ENCODE measurements around the gene FAM98A.

The FAM98A gene

GRCh38 chr2:33598561-33599174, 431 bp downstream of the FAM98A start:
- peak in 1 of 3 donors; percentile 14 for DNase-seq (ENCODE audit: low read depth in 3 of 3, low spot score in 1 of 3)

DNA sequence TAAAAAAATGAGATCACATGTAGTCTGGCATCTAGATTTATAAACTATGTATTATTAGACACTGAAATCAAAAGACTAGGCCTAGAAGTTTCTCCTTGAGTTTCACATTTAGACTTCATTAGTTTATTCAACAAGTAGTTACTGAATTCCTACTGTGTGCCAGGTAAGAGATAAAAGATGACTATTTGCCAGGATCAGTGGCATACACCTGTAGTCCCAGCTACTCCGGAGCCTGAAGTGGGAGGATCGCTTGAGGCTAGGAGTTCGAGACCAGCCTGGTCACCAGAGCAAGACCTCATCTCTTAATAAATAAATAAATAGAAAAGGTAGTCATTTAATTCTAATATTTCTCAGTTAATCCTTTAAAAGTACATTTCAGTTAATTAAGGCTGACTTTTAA, 2.1 kb downstream of the FAM98A start:
- no peak for DNase-seq (ENCODE audit: low read depth in 3 of 3, low spot score in 1 of 3)

DNA sequence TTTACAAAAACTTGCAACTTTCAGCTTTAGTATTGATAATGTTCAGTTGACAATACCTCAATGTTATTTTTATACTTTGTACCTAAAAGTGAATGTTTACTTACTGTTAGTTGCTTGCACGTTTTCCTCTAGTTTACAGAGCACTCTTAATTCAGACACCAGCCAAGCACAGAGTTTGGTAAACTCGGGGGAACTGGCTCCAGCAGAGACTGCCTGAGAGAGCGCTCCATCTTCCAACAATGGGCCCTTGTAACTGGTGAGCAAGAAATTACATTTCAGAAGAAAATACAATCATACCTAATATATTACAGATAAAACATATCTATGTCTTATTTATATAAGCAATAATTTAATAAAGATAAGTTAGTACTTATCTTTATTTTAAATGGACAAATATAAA, 3.7 kb downstream of the FAM98A start:
- no peak for DNase-seq (ENCODE audit: low read depth in 3 of 3, low spot score in 1 of 3)

- DNase-seq (ENCODE audit: low read depth in 3 of 3, low spot score in 1 of 3), result no peak
Observed at GRCh38 chr2:33589444-33589843, 9.7 kb downstream of the FAM98A start.

DNA sequence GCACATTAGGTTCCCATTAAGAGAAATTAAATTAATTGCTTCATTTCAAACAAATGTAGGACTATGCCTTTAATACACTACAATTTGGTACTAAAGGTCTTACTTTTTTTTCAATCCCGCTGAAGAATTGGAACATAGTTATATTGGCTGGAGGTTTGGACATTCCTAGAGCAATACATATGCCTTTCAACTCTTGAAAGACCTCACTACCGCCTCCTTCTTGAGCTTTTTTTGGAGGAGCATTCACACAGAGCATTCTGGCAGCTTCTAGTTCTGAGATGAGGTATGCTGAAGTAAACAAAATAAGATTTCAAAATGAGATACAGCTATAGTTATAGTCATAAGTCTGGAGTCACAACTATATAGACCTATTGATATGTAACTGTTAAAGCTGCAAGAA, 10.9 kb downstream of the FAM98A start:
- no peak for DNase-seq (ENCODE audit: low read depth in 3 of 3, low spot score in 1 of 3)

GRCh38 chr2:33586766-33587165, 12.3 kb downstream of the FAM98A start:
- DNase-seq (ENCODE audit: low read depth in 3 of 3, low spot score in 1 of 3), result no peak

DNA sequence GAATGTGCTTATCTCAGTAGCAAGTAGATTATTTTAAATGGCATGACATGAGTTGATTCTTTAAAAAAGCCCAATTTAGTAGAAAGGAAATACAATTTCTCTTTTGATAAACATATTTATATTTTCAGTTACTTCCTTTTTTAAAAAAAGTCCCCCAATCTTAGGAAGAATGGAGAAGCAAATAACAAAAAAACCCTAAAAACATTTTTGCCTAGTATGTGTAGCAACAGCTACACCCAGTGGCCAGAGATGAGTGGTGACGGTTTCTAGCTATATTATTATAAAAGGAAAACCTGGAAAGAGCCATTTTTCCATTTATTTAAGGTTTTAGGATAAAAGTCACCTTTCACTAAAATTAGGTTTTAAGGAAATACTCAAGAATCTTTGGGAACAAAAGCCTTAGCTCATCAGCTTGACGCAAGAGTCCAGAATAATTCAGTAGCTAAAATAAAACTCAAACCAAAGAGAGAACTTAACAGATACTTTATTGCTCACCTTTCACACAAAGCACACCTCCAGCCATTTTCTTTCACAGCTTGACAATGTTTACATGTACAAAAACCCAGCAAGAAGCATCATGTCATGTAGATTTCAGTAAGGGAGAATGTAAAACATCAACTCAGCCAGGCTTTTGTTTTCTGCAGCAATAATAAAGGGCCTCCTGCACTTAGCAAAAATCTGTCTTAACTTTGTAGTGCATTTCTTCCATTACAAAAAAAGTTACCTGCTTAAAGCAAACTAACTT, 15.7 kb downstream of the FAM98A start:
- no peak for DNase-seq (ENCODE audit: low read depth in 3 of 3, low spot score in 1 of 3)

DNA sequence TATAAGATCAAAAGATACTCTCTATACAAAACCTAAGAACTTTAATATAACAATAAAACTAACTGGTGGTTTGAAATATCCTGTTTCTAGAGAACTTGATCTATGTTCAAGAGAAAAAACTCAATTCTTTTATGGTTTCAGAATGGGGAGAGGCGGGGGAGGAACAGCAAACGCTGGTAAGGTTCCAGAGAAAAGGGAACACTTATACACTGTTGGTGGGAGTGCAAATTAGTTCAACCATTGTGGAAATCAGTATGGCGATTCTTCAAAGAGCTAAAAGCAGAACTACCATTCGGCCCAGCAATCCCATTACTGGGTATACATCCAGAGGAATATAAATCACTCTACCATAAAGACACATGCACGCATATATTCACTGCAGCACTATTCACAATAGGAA, 17.2 kb downstream of the FAM98A start:
- no peak for DNase-seq (ENCODE audit: low read depth in 3 of 3, low spot score in 1 of 3)

DNA sequence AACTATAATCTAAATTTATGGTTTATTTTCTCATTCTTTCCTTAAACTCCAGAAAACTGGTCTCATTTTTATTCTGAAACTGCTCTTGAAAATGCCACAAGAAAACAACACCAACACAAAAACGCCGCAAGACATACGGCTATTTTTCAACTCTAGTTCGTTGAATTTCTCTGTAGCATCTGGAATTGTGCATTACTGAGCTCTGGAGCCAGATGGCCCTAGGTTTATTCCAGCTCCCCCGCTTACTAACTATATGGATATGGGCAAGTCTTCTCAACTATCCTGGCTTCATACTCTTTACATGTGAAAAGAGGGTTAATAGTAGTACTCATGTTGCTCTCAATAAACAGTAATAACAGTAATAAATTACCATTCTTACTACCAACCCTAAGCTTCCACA, 19.9 kb downstream of the FAM98A start:
- DNase-seq (ENCODE audit: low read depth in 3 of 3, low spot score in 1 of 3), result no peak

DNA sequence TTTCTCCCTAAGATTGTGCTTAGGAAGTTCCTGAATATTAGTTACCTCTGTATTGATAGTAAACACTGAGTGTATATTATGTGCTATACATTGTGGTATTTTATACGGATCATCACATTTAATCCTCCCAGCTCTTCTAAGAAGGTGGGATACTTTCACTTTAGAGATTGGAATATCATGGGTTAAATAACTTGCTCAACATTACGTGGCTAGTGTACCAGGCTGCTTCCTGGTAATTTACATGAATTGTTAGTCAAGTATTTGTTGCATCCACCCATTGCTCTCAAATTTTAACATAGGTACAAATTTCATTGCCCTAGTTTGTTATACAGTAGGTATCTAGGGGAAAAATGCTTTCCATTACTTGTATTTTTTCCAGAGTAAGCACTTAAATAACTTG, 21.4 kb downstream of the FAM98A start:
- DNase-seq (ENCODE audit: low read depth in 3 of 3, low spot score in 1 of 3), result no peak

GRCh38 chr2:33577084-33577483, 22.0 kb downstream of the FAM98A start:
- DNase-seq (ENCODE audit: low read depth in 3 of 3, low spot score in 1 of 3), result no peak

DNA sequence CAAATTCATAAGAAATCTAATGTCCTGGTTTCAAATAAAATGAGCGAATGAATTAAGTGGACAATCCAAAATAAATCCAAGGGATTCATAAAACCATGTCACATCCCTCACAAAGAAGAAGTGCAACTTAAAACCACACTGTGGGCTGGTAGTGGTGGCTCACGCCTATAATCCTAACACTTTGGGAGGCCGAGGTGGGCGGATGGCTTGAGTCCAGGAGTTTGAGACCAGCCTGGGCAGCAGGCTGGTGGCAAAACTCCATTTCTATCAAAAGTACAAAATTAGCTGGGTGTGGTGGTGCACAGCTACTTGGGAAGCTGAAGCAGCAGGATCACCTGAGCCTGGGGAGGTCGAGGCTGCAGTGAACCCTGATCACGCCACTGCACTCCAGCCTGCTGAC, 25.4 kb downstream of the FAM98A start:
- no peak for DNase-seq (ENCODE audit: low read depth in 3 of 3, low spot score in 1 of 3)

DNA sequence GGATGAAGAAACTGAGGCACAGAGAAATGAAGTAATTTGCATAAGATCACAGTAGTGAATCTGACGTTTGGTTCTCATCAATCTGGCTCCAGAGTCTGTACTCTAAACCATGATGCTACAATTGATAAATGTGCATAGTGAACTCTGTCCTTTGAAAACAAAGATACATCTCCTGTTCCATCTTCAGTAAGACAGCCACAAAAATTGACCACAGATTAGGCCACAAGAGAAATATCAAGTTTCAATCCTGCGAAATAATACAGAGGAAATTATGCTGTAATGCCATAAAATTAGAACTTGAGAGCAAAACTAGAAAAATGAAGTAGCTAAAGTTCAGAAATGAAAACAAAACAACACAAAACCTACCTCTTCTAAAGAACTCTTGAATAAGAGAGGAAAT, 28.4 kb downstream of the FAM98A start:
- no peak for DNase-seq (ENCODE audit: low read depth in 3 of 3, low spot score in 1 of 3)

- DNase-seq (ENCODE audit: low read depth in 3 of 3, low spot score in 1 of 3), result no peak
Observed at GRCh38 chr2:33561872-33562271, 37.2 kb downstream of the FAM98A start.

DNA sequence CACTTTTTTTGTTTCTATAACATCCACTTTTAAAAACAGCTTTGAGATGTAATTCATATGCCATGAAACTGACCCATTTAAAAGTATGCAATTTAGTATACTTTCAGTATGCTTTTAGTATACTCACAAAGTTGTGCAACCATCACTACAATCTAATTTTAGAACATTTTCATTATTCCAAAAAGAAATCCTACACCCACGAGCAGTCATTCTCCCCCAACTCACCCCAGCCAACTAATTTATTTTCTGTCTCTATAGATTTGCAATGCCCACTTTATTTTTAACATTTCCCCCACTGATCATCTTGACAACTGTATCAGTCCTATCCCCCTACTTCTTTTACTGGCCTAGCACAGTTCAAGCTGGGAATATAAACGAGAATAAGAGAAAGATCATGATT, 39.1 kb downstream of the FAM98A start:
- no peak for DNase-seq (ENCODE audit: low read depth in 3 of 3, low spot score in 1 of 3)

- DNase-seq (ENCODE audit: low read depth in 3 of 3, low spot score in 1 of 3), result no peak
Observed at GRCh38 chr2:33559328-33559727, 39.8 kb downstream of the FAM98A start.

GRCh38 chr2:33555681-33556080, 43.4 kb downstream of the FAM98A start:
- no peak for DNase-seq (ENCODE audit: low read depth in 3 of 3, low spot score in 1 of 3)

DNA sequence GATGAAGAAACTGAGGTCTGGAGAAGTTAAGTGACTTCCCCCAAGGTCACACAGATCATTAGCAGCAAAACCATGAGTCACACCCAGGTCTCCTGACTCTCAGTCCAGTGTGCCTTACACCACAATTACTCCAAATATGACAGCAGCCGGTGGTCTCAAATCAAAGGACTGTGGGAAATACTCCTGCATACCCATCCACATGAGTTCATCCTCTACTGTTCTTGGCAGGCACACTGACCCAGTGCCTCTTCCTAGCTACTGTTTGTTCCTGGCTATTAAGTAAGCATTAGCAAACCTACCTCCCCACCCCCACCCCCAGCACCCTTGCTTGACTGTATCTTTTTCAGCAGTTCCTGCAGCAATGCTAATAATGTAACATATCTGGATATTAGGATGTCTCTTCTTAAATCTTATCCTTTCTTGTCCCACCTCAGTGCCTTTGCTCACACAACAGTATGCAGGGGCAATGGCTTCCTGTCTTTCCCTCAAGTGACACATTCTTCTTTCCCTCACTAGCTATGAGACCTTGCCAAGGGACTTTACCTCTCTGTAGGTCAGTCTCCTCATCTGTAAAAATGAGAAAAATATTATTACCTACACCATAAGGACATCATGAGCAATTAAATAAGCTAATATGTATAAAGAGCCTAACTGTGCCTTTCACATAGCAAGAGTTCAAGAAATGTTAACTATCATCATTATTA, 46.2 kb downstream of the FAM98A start:
- DNase-seq (ENCODE audit: low read depth in 3 of 3, low spot score in 1 of 3), result no peak

- DNase-seq (ENCODE audit: low read depth in 3 of 3, low spot score in 1 of 3), result no peak
Observed at GRCh38 chr2:33550206-33550605, 48.9 kb downstream of the FAM98A start.

- DNase-seq (ENCODE audit: low read depth in 3 of 3, low spot score in 1 of 3), result no peak
Observed at GRCh38 chr2:33541243-33541642, 57.9 kb downstream of the FAM98A start.

- DNase-seq (ENCODE audit: low read depth in 3 of 3, low spot score in 1 of 3), result no peak
Observed at GRCh38 chr2:33535421-33535820, 63.7 kb downstream of the FAM98A start.
